Naive B cell (primary cell): ENCODE results near the gene CAMSAP3. TPM values are rescaled to one million over a fixed set of nuclear protein-coding genes. Genes with fewer than 3 reads are reported as not detected.
A peak's percentile ranks its signal among the peaks of the same experiment; 100 is the strongest.
"Not testable (repeated sequence)": the region's sequence is repeated elsewhere in the genome, so short reads cannot be mapped to it uniquely, and the experiment has no call there.

Experiments used
- ATAC-seq, 2 donors: fragments of 150-1000 bp; cut with Tn5 transposase; 2 replicates each; pipeline ENCODE4 v1.10.0; 2021; ENCODE audit warnings: low read depth in 2 of 2, mild to moderate bottlenecking in 2 of 2, moderate library complexity in 2 of 2
- DNase-seq: peaks from one replicate; pipeline ENCODE4 v3.0.0; 2022
- H3K27ac Mint-ChIP-seq, 6 donors: one replicate each; pipeline ENCODE4 v1.8.0; 2020 to 2022; ENCODE audit warnings: mild to moderate bottlenecking in 6 of 6, mixed read lengths in 6 of 6, moderate library complexity in 5 of 6, inconsistent platforms in 2 of 6
- H3K27me3 Mint-ChIP-seq, 3 donors: one replicate each; pipeline ENCODE4 v1.8.0; 2021 to 2022; ENCODE audit warnings: mixed read lengths in 3 of 3, mild to moderate bottlenecking in 1 of 3
- H3K36me3 Mint-ChIP-seq, 2 donors: one replicate each; pipeline ENCODE4 v1.8.0; 2020 to 2022; ENCODE audit warnings: mixed read lengths in 2 of 2, inconsistent platforms in 1 of 2, mild to moderate bottlenecking in 1 of 2
- H3K4me1 Mint-ChIP-seq, 3 donors: one replicate each; pipeline ENCODE4 v1.8.0; 2020 to 2022; ENCODE audit warnings: mixed read lengths in 3 of 3, inconsistent platforms in 1 of 3, mild to moderate bottlenecking in 1 of 3, moderate library complexity in 1 of 3
- H3K4me3 Mint-ChIP-seq, 8 donors: one replicate each; pipeline ENCODE4 v1.8.0; 2020 to 2022; ENCODE audit warnings: mild to moderate bottlenecking in 8 of 8, mixed read lengths in 8 of 8, moderate library complexity in 8 of 8, inconsistent platforms in 2 of 8
- H3K9me3 Mint-ChIP-seq, 7 donors: one replicate each; pipeline ENCODE4 v1.8.0; 2020 to 2022; ENCODE audit warnings: mixed read lengths in 7 of 7, mild to moderate bottlenecking in 5 of 7, inconsistent platforms in 2 of 7, moderate library complexity in 1 of 7
- polyA plus RNA-seq, 6 donors: library from polyadenylated mRNA; unstranded; fragments of 300-500 nt; fragmentation: Illumina TruSeq; gene quantifications; one replicate each; pipeline ENCODE4 v1.2.3, GENCODE V29; 2021; ENCODE audit warnings: low read depth in 6 of 6

The CAMSAP3 gene
- polyA plus RNA-seq, 6 donors from 2014 or later = 0.06 to 0.08 TPM; not detected in 4

GRCh38 chr19:7558667-7559066 is 37.0 kb upstream of the CAMSAP3 start:
- Mint-ChIP-seq H3K27me3 (no peaks in the 10 kb centered on the region), H3K36me3 (peaks cover 5 to 9% of the 10 kb centered on the region in 2 donors), H3K4me3 (no peak overlapping the region), H3K9me3 (no peaks in the 10 kb centered on the region), H3K4me1 (peaks cover 0 to 4% (median 0%) of the 10 kb centered on the region in 3 donors), H3K27ac (no peak overlapping the region)
- no peak for ATAC-seq
- no peak for DNase-seq

DNA sequence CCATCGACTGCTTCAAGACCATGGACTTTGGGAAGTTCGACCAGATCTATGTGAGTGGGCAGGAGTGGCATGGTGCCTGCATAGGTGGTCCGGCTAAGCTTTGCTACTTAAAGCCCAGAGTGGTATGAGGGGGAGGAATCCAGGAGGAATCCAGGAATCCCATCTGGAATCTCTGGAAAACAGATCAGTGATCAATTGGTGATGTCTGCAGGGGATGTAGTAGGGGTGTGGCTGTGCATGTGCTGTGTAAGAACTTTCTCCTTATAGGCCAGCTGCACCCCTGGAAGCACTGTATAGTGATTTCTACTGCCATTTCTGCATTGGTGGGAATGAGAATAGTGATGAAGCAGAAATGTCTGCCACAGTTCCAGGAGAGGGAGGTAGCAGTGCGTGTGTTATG is 36.6 kb upstream of the CAMSAP3 start:
- Mint-ChIP-seq H3K27me3 (no peaks in the 10 kb centered on the region), H3K36me3 (peaks cover 5 to 6% of the 10 kb centered on the region in 2 donors), H3K4me3 (no peak overlapping the region), H3K27ac (no peak overlapping the region), H3K9me3 (no peaks in the 10 kb centered on the region), H3K4me1 (peaks cover 0 to 3% (median 0%) of the 10 kb centered on the region in 3 donors)
- DNase-seq (no peak), ATAC-seq (no peak)

DNA sequence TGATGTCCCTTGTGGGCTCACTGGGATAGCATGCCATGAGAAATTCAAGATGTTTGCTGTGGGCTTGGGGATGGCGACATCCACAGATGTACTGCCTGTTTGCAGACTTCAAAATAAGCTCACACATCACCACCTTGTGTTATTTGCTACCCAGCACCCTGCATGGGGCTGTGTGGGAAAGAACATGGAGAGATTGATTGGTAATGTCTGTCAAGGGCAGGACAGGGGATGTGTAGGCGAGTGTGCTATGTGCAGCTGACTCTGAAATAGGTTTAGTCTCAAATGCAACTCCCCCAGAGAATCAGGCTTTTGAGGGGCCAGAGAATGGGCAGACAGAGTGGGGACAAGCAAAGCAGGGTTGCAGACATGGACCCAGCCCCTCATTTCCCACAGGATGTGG is 35.4 kb upstream of the CAMSAP3 start:
- Mint-ChIP-seq H3K27ac (no peak overlapping the region), H3K27me3 (no peaks in the 10 kb centered on the region), H3K4me1 (peaks cover 0 to 3% (median 0%) of the 10 kb centered on the region in 3 donors), H3K9me3 (no peaks in the 10 kb centered on the region), H3K4me3 (no peak overlapping the region), H3K36me3 (peaks cover 5 to 6% of the 10 kb centered on the region in 2 donors)
- no peak for ATAC-seq
- no peak for DNase-seq

- peaks cover 0 to 3% (median 0%) of the 10 kb centered on the region in 3 donors for H3K4me1 Mint-ChIP-seq
- DNase-seq (no peak), ATAC-seq (no peak)
- H3K27me3 Mint-ChIP-seq = no peaks in the 10 kb centered on the region
- H3K9me3 Mint-ChIP-seq = no peaks in the 10 kb centered on the region
- no peak overlapping the region for H3K4me3 Mint-ChIP-seq
- no peak overlapping the region for H3K27ac Mint-ChIP-seq
- peaks cover 5 to 6% of the 10 kb centered on the region in 2 donors for H3K36me3 Mint-ChIP-seq
Measured at GRCh38 chr19:7561325-7561724, 34.3 kb upstream of the CAMSAP3 start.

DNA sequence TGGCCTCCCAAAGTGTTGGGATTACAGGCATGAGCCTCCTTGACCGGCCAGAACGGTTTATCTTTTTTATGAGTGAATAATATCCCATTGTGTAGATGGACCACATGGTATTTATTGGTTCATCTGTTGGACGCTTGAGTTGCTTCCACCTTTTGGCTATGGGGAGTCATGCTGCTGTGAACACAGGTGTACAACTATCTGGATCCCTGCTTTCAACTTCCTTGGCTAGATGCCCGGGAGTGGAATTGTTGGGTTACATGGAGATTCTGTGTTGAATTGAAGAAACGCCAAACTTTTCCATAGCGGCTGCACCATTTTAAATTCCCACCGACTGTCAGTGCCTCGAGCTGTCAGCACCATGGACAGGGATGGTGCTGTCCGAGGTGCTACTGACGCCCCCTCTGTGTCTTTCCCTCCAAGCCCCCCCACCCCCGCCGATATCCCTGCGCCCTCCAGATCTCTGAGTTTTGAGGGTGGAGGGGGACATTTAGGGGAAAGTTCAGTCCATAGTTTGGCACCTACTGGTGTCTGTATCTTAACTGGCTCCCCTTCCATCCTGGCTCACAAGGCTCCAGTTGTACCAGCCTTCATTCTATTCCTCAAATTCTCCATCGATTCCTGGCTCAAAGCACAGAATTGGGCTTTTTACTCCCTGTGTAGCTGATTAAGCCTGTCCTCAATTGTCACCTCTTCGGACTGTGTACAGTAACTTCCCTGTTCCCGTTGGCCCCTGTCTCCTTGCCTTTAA is 32.8 kb upstream of the CAMSAP3 start:
- H3K27ac Mint-ChIP-seq = peak overlapping the region in 1 of 6 donors; percentile 52
- H3K9me3 Mint-ChIP-seq = no peaks in the 10 kb centered on the region
- ATAC-seq (no peak), DNase-seq (no peak)
- no peak overlapping the region for H3K4me3 Mint-ChIP-seq
- no peaks in the 10 kb centered on the region for H3K27me3 Mint-ChIP-seq
- H3K36me3 Mint-ChIP-seq = peaks cover 5 to 6% of the 10 kb centered on the region in 2 donors
- peaks cover 0 to 3% (median 0%) of the 10 kb centered on the region in 3 donors for H3K4me1 Mint-ChIP-seq

DNA sequence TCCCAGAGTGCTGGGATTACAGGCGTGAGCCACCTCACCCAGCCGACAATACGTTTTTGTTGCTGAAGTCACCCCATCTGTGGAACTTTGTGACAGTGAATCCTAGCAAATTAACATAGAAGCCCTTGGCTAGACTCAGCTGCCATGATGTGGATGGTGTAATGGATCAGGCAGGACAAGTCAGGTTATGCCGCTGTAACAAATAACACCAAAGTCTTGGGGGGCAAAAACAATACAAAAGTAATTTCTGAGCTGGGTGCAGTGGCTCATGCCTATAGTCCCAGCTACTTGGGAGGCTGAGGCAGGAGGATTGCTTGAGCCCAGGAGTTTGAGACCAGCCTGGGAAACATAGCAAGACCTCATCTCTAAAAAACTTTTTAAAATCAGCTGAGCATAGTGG is 30.8 kb upstream of the CAMSAP3 start:
- DNase-seq = no peak
- Mint-ChIP-seq H3K9me3 (no peaks in the 10 kb centered on the region), H3K4me1 (peaks cover 0 to 7% (median 2%) of the 10 kb centered on the region in 3 donors), H3K27ac (no peak overlapping the region), H3K36me3 (peaks cover 0 to 5% of the 10 kb centered on the region in 2 donors), H3K27me3 (no peaks in the 10 kb centered on the region), H3K4me3 (no peak overlapping the region)
- ATAC-seq = no peak

- peaks cover 0 to 2% of the 10 kb centered on the region in 2 donors for H3K36me3 Mint-ChIP-seq
- H3K4me3 Mint-ChIP-seq = no peak overlapping the region
- no peak overlapping the region for H3K27ac Mint-ChIP-seq
- ATAC-seq = no peak
- no peak for DNase-seq
- H3K4me1 Mint-ChIP-seq = peaks cover 0 to 7% (median 2%) of the 10 kb centered on the region in 3 donors
- no peaks in the 10 kb centered on the region for H3K27me3 Mint-ChIP-seq
- H3K9me3 Mint-ChIP-seq = no peaks in the 10 kb centered on the region
Measured at GRCh38 chr19:7565332-7565731, 30.3 kb upstream of the CAMSAP3 start.

DNA sequence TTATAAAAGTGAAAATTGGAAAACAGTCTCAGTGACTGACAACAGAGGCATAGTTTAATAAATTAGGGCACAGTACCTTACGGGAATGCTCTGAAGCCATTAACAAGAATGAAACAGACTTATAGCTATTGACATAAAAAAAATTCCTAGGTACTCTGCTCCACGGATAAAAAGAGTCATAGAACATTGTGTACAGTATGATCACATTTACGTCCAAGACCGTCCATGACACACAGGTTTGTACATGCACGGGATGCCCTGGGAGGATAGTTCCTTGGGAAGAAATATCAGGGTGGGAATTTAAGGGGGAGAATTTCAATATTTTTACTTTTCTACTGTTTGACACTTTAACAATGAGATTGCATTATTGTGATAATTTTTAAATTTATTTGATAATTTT is 24.9 kb upstream of the CAMSAP3 start:
- ATAC-seq = no peak
- Mint-ChIP-seq H3K4me3 (no peak overlapping the region), H3K4me1 (peaks cover 0 to 3% (median 2%) of the 10 kb centered on the region in 3 donors), H3K36me3 (no peaks in the 10 kb centered on the region), H3K9me3 (no peaks in the 10 kb centered on the region), H3K27me3 (peaks cover 0 to 7% (median 0%) of the 10 kb centered on the region in 3 donors), H3K27ac (no peak overlapping the region)
- DNase-seq = no peak

DNA sequence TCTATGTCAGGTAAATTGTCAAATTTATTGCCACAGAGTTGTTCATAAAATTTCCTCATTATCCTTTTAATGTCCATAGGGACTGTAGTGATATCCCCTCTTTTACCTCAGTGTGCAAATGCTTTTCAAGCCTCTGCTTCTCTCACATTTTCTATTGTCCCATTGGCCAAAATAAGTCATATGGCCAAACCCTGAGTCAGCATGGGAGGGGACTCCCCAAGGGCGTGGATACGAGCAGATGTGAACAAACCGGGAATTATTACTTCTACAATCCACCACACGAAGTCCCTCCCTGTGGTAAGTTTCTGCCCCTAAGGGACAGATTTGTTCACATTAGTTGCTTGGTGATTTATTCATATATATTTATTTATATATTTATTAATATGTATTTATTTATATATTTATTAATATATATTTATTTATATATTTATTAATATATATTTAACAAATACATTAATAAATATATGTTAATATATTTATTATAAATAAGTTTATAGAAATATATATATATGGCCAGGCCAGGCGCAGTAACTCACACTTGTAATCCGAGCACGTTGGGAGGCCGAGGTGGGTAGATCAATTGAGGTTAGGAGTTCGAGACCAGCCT is 20.1 kb upstream of the CAMSAP3 start:
- Mint-ChIP-seq H3K9me3 (peaks cover 0 to 4% (median 0%) of the 10 kb centered on the region in 7 donors), H3K27me3 (peaks cover 3 to 20% (median 17%) of the 10 kb centered on the region in 3 donors), H3K36me3 (no peaks in the 10 kb centered on the region), H3K4me1 (peaks cover 0 to 3% (median 0%) of the 10 kb centered on the region in 3 donors), H3K4me3 (no peak overlapping the region), H3K27ac (no peak overlapping the region)
- DNase-seq = no peak
- ATAC-seq = peak in 1 of 2 donors; percentile 32

GRCh38 chr19:7577422-7577821 is 18.2 kb upstream of the CAMSAP3 start:
- Mint-ChIP-seq H3K27me3 (peaks cover 3 to 22% (median 17%) of the 10 kb centered on the region in 3 donors), H3K4me3 (peak overlapping the region in 2 of 8 donors; percentile 5 to 58)
- not testable (repeated sequence) for H3K9me3 Mint-ChIP-seq, H3K27ac Mint-ChIP-seq, ATAC-seq, H3K36me3 Mint-ChIP-seq, H3K4me1 Mint-ChIP-seq, DNase-seq

DNA sequence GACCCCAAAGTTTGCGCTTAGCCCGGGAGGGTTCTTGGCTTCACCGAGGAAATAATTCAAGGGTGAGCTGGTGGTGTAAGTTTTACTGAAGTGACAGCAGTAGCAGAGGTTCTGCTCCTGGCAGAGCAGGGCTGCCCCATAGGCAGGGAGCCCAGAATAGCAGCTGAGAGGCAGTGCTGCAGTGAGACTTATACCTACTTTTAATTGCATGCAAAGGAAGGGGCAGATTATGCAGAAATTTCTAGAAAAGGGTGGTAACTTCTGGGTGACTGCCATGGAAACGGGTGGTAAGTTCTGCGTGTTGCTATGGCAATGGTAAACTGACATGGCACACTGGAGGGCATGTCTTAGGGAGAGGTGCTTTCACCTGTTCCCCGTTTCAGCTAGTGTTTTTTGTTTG is 17.5 kb upstream of the CAMSAP3 start:
- H3K4me3 Mint-ChIP-seq = no peak overlapping the region
- H3K9me3 Mint-ChIP-seq = peaks cover 0 to 4% (median 0%) of the 10 kb centered on the region in 7 donors
- H3K27me3 Mint-ChIP-seq = peaks cover 3 to 29% (median 17%) of the 10 kb centered on the region in 3 donors
- no peaks in the 10 kb centered on the region for H3K36me3 Mint-ChIP-seq
- no peak overlapping the region for H3K27ac Mint-ChIP-seq
- ATAC-seq (peak in 1 of 2 donors; percentile 59), DNase-seq (no peak)
- peaks cover 0 to 3% (median 0%) of the 10 kb centered on the region in 3 donors for H3K4me1 Mint-ChIP-seq

- DNase-seq (no peak), ATAC-seq (no peak)
- peak overlapping the region in 2 of 6 donors; percentile 44 to 75 for H3K27ac Mint-ChIP-seq
- peaks cover 0 to 4% (median 0%) of the 10 kb centered on the region in 7 donors for H3K9me3 Mint-ChIP-seq
- H3K4me3 Mint-ChIP-seq = no peak overlapping the region
- no peaks in the 10 kb centered on the region for H3K36me3 Mint-ChIP-seq
- H3K4me1 Mint-ChIP-seq = peaks cover 0 to 3% (median 0%) of the 10 kb centered on the region in 3 donors
- peaks cover 3 to 29% (median 17%) of the 10 kb centered on the region in 3 donors for H3K27me3 Mint-ChIP-seq
Measured at GRCh38 chr19:7579182-7579581, 16.5 kb upstream of the CAMSAP3 start.

- Mint-ChIP-seq H3K27ac (no peak overlapping the region), H3K4me3 (no peak overlapping the region), H3K9me3 (peaks cover 0 to 4% (median 0%) of the 10 kb centered on the region in 7 donors), H3K27me3 (peaks cover 4 to 28% (median 6%) of the 10 kb centered on the region in 3 donors), H3K4me1 (peaks cover 0 to under 1% (median 0%) of the 10 kb centered on the region in 3 donors), H3K36me3 (no peaks in the 10 kb centered on the region)
- DNase-seq (no peak), ATAC-seq (no peak)
Measured at GRCh38 chr19:7582446-7582845, 13.2 kb upstream of the CAMSAP3 start.

GRCh38 chr19:7589822-7590221 is 5.8 kb upstream of the CAMSAP3 start:
- no peak for ATAC-seq
- Mint-ChIP-seq H3K4me1 (no peaks in the 10 kb centered on the region), H3K4me3 (no peak overlapping the region), H3K36me3 (no peaks in the 10 kb centered on the region), H3K27me3 (peaks cover 16 to 43% (median 19%) of the 10 kb centered on the region in 3 donors), H3K27ac (no peak overlapping the region), H3K9me3 (no peaks in the 10 kb centered on the region)
- DNase-seq = no peak
